Measurements from ENCODE around the gene NOL4.

Gene NOL4

DNA sequence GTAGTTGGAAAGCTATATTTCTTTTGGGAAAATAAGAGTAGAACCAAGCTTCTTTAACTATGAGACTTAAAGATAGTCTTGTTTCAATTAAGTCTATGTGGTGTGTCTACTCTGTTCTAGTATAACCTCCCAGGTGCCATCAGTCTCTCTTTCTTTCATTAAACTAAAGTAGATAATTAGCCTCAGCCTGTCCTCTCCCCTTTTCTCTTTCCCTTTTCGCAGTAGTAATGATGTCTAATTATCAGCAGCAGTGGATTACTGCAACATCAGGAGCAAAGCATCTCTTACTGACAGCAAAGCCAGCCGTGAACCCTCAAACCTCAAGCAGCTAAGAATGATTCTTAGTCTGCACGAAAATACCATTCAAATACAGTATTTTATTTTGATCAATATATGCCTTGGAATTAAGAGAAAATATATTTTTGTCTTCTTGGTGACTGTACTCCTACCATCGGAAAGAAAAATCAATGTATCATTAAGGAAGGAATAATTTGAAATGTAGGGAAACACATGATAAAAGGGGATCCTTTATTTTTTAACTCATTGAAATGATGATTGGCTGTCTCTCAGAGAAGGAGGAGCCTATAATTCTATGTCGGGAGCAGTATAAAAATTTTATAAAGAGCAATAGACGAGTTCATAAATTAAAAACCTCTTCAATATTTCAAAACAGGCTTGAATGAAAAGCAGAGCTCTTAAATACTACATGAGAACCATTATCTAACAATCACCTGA, 4.5 kb downstream of the NOL4 start:
- H3K4me3 ChIP-seq (replicated peaks; ENCODE audit: low read depth, low read length): no peak overlapping the region
- TF ChIP-seq, protein P1, sequence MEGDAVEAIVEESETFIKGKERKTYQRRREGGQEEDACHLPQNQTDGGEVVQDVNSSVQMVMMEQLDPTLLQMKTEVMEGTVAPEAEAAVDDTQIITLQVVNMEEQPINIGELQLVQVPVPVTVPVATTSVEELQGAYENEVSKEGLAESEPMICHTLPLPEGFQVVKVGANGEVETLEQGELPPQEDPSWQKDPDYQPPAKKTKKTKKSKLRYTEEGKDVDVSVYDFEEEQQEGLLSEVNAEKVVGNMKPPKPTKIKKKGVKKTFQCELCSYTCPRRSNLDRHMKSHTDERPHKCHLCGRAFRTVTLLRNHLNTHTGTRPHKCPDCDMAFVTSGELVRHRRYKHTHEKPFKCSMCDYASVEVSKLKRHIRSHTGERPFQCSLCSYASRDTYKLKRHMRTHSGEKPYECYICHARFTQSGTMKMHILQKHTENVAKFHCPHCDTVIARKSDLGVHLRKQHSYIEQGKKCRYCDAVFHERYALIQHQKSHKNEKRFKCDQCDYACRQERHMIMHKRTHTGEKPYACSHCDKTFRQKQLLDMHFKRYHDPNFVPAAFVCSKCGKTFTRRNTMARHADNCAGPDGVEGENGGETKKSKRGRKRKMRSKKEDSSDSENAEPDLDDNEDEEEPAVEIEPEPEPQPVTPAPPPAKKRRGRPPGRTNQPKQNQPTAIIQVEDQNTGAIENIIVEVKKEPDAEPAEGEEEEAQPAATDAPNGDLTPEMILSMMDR (IDR thresholded peaks at IDR 0.05; ENCODE audit: low read depth, low read length, missing control alignments): no peak
- DNase-seq (ENCODE audit: extremely low read depth, low read depth): no peak

DNA sequence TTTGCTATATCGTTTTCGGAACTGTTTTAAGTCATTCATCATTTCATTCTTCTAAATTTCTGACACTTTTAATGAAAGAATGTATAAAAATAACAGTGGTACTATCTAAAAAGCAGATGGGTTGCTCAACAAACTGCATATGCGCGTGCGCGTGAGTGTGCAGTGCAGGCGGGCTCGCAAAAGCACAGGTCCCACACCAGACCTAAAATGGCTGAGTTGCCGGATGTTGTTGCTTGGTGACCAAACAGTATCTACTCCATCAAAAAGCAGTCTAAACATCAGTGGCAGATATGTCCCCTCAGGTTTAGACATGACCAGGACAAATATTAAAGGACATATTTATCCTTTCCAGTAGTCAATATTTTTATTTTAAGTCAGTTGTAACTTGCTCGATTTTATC, 5.1 kb downstream of the NOL4 start:
- DNase-seq (ENCODE audit: extremely low read depth, low read depth): no peak
- TF ChIP-seq, protein P1 (IDR thresholded peaks at IDR 0.05; ENCODE audit: low read depth, low read length, missing control alignments): no peak
- H3K4me3 ChIP-seq (replicated peaks; ENCODE audit: low read depth, low read length): no peak overlapping the region

DNA sequence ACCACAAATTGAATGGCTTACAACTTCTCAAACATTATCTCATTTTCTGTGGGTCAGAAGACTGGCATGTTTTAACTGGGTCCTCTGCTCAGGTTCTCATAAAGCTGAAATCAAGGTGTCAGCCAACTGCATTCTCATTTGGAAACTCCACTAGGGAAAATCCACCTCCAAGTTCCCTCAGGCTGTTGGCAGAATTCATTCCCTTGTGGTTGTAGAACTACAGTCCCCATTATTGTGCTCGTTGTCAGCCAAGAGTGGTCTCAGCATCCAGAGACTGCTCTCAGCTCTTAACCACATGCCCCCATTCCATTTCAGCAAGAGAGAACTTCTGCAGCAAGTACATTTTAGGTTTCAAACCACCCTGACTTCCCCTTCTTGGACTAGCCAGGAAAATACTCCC, 12.2 kb downstream of the NOL4 start:
- TF ChIP-seq, protein P1 (IDR thresholded peaks at IDR 0.05; ENCODE audit: low read depth, low read length, missing control alignments): no peak
- DNase-seq (ENCODE audit: extremely low read depth, low read depth): no peak
- H3K4me3 ChIP-seq (replicated peaks; ENCODE audit: low read depth, low read length): no peak overlapping the region

- no peak for DNase-seq (ENCODE audit: extremely low read depth, low read depth)
- H3K4me3 ChIP-seq (replicated peaks; ENCODE audit: low read depth, low read length): no peak overlapping the region
- TF ChIP-seq, protein P1 (IDR thresholded peaks at IDR 0.05; ENCODE audit: low read depth, low read length, missing control alignments): no peak
These were observed 17.3 kb downstream of the NOL4 start for GRCh38 chr18:34207344-34207851.

DNA sequence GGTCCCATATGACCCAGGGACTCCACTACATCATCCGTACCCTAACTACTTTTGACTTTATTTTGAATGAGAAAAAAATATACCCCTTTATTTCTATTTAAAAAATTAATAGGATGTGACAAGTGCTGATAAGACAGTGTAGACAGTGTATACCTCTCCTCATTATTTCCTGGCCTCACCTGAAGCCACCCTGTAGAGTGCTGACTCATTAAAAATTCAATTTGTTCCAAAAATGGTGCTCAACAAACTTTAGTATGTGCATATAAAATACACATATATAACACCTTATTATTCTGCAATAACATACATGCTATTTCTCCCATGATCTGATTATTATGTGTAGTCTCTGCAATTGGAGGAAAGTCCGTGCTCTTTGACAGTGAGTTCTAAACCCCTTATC, 20.8 kb downstream of the NOL4 start:
- H3K4me3 ChIP-seq (replicated peaks; ENCODE audit: low read depth, low read length): no peak overlapping the region
- TF ChIP-seq, protein P1 (IDR thresholded peaks at IDR 0.05; ENCODE audit: low read depth, low read length, missing control alignments): no peak
- DNase-seq (ENCODE audit: extremely low read depth, low read depth): no peak

- H3K4me3 ChIP-seq (replicated peaks; ENCODE audit: low read depth, low read length): no peak overlapping the region
- TF ChIP-seq, protein P1 (IDR thresholded peaks at IDR 0.05; ENCODE audit: low read depth, low read length, missing control alignments): no peak
- DNase-seq (ENCODE audit: extremely low read depth, low read depth): no peak
These were observed 28.5 kb downstream of the NOL4 start for GRCh38 chr18:34196256-34196655.
